HepG2 (cell line): ENCODE measurements around the gene NEURL2.

ENCODE experiments used
- ARID2 ChIP-seq: sonication (generic); formaldehyde crosslinking; IDR thresholded peaks from 2 replicates; pipeline ENCODE4 v1.8.1; 2022; ENCODE audit warnings: mild to moderate bottlenecking, missing genetic modification reagents, borderline replicate concordance
- FOXM1 ChIP-seq: sonication (generic); formaldehyde crosslinking; IDR thresholded peaks from 2 replicates; pipeline ENCODE4 v1.5.0; 2020; ENCODE audit warnings: missing genetic modification reagents
- POLR2AphosphoS2 ChIP-seq: IDR thresholded peaks from 2 replicates; pipeline ENCODE4 v1.6.1; 2011; ENCODE audit warnings: low read depth, low read length, improper control_type of control experiment
- SATB2 ChIP-seq: sonication (generic); formaldehyde crosslinking; IDR thresholded peaks from 2 replicates; pipeline ENCODE4 v1.5.0; 2020; ENCODE audit warnings: missing genetic modification reagents
- SMAD3 ChIP-seq: sonication (generic); formaldehyde crosslinking; IDR thresholded peaks from 2 replicates; pipeline ENCODE4 v1.4.0; 2020; ENCODE audit warnings: missing genetic modification reagents
- SP1 ChIP-seq, 2 experiments: fragments of 450-650 bp in 1 of 2; sonication (generic) in 1 of 2; formaldehyde crosslinking in 1 of 2; IDR thresholded peaks; 2 replicates each; pipeline versions ENCODE4 v1.4.0 to v1.6.1; 2016 to 2020; ENCODE audit warnings: missing genetic modification reagents in 1 of 2
- ZBTB8A ChIP-seq: sonication (generic); formaldehyde crosslinking; IDR thresholded peaks from 2 replicates; pipeline ENCODE4 v1.4.0; 2020; ENCODE audit warnings: mild to moderate bottlenecking, low read depth, missing genetic modification reagents, borderline replicate concordance
- ZNF816 ChIP-seq: sonication (generic); formaldehyde crosslinking; IDR thresholded peaks from 2 replicates; pipeline ENCODE4 v1.8.0; 2022; ENCODE audit warnings: missing genetic modification reagents, mild to moderate bottlenecking, borderline replicate concordance
- TF ChIP-seq, protein P1 (sequence below): IDR thresholded peaks from 2 replicates; pipeline ENCODE4 v1.6.1; 2012; ENCODE audit warnings: inconsistent platforms
- TF ChIP-seq, protein P2 (sequence below): sonication (generic); formaldehyde crosslinking; IDR thresholded peaks from 2 replicates; pipeline ENCODE4 v1.5.0; 2020; ENCODE audit warnings: mild to moderate bottlenecking, missing genetic modification reagents, moderate library complexity

DNA sequence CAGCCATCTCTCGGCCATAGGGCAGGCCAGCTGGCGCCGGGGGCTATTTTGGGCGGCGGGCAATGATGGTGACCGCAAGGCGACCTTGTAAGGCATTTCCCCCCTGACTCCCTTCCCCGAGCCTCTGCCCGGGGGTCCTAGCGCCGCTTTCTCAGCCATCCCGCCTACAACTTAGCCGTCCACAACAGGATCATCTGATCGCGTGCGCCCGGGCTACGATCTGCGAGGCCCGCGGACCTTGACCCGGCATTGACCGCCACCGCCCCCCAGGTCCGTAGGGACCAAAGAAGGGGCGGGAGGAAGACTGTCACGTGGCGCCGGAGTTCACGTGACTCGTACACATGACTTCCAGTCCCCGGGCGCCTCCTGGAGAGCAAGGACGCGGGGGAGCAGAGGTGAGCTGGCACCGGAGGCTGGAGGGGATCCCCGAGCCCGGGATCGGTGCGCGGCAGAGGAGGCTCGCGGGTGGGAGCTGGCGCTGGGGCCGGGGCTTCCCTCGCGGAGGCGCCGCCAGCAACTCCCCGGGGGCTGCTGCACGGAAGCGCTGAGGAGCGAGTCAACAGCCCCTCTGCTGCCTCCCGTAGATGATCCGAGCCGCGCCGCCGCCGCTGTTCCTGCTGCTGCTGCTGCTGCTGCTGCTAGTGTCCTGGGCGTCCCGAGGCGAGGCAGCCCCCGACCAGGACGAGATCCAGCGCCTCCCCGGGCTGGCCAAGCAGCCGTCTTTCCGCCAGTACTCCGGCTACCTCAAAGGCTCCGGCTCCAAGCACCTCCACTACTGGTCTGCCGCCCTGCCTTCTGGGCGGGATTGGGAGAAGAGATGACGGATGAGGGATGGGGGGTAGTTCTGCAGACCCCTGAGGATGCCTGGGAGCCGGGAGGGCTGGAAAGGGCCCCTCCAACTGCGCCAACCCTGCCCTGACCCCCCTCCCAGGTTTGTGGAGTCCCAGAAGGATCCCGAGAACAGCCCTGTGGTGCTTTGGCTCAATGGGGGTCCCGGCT lies at the start of gene NEURL2, which contains the start of gene CTSA:
- TF ChIP-seq FOXM1 (CRISPR knock-in tag) = no peak; the same call in 1 of the 2 replicates
- TF ChIP-seq ZBTB8A (CRISPR knock-in tag) = peak; percentile 90; the same call in 1 of the 2 replicates
- TF ChIP-seq, protein P1, sequence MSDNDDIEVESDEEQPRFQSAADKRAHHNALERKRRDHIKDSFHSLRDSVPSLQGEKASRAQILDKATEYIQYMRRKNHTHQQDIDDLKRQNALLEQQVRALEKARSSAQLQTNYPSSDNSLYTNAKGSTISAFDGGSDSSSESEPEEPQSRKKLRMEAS = peak; percentile 99
- TF ChIP-seq, protein P2, sequence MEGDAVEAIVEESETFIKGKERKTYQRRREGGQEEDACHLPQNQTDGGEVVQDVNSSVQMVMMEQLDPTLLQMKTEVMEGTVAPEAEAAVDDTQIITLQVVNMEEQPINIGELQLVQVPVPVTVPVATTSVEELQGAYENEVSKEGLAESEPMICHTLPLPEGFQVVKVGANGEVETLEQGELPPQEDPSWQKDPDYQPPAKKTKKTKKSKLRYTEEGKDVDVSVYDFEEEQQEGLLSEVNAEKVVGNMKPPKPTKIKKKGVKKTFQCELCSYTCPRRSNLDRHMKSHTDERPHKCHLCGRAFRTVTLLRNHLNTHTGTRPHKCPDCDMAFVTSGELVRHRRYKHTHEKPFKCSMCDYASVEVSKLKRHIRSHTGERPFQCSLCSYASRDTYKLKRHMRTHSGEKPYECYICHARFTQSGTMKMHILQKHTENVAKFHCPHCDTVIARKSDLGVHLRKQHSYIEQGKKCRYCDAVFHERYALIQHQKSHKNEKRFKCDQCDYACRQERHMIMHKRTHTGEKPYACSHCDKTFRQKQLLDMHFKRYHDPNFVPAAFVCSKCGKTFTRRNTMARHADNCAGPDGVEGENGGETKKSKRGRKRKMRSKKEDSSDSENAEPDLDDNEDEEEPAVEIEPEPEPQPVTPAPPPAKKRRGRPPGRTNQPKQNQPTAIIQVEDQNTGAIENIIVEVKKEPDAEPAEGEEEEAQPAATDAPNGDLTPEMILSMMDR (CRISPR knock-in tag) = peak; percentile 79
- peak; percentile 93 for TF ChIP-seq SATB2 (CRISPR knock-in tag)
- no peak for TF ChIP-seq POLR2AphosphoS2
- TF ChIP-seq SP1 (IDR thresholded peaks at IDR 0.05) = no peak
- peak; percentile 99 for TF ChIP-seq SP1 (CRISPR knock-in tag; IDR thresholded peaks at IDR 0.05)
- TF ChIP-seq ZNF816 = peak; percentile 60; the same call in 1 of the 2 replicates
- TF ChIP-seq SMAD3 (CRISPR knock-in tag) = peak; percentile 100
- TF ChIP-seq ARID2 = peak; percentile 94
